ENCODE measurements around the gene MGME1.

MGME1 gene

DNA sequence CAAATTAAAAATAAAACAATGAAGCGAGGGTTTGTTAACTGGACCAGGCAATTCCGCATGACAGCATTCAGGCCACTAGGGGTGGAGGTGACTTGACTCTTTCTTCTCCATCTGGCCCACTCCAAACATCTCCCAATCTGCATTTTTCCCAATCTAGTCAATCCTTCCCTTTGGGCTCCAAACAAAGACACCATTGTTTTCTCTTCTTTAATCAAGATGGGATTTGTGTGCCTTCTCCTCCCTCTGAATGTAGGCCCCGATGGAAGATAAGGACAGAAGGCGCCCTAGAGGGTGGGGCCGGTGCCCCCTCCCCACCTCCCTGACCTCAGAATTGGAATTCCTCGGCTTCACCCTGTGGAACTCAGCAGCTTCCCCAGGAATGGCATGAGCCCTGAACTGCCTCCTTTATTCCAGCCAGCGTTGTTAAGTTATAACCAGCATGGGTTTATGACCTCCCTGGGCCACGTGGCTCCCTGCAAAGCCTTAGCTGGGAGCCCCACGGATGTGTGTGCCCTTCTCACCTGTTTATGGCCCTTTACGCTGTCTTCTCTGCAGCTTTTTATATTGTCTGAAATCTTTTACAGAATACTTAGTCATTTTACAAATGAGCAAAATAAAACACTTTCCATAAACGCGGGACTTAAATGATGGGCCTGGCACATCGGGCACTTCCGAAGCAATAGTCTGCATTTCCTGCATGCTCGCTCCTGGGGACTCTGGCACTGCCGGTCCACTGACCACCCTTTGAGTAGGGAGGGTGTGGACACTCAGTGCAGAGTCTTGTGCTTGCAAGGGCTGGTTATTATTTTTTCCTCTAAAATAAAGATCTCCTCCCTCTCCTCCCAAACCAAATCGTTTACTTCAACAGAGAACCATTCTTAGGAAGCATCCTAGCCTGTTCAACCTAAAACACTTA is 64.4 kb downstream of the MGME1 start:
- H3K27me3 Mint-ChIP-seq: peaks cover 7% of the 10 kb centered on the region
- H3K27ac Mint-ChIP-seq: no peak overlapping the region
- H3K4me1 Mint-ChIP-seq (ENCODE audit: low read depth): no peaks in the 10 kb centered on the region
- no peak overlapping the region for H3K4me3 Mint-ChIP-seq
- no peaks in the 10 kb centered on the region for H3K36me3 Mint-ChIP-seq (ENCODE audit: low read depth)
- no peaks in the 10 kb centered on the region for H3K9me3 Mint-ChIP-seq

DNA sequence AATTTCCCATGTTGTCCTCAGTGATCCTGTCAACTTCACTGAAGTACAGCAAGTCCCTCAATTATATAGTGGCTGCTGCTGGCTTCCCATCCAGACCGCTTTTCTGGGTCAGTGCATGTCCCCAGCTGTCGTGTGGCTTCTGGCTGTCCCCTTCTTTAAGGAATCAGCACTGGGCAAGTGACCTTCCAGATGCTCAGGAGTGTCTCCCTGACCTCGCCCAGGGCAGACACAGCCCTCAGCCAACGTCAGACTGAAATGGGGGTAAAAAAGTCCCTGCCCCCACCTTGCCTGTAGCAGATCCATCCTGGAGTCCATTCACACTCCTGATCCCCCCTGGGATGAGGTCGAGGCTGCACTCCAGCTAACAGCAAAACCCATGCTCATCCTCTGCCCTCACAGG is 65.2 kb downstream of the MGME1 start:
- Mint-ChIP-seq H3K27me3 (peaks cover 7% of the 10 kb centered on the region), H3K4me3 (no peak overlapping the region)

DNA sequence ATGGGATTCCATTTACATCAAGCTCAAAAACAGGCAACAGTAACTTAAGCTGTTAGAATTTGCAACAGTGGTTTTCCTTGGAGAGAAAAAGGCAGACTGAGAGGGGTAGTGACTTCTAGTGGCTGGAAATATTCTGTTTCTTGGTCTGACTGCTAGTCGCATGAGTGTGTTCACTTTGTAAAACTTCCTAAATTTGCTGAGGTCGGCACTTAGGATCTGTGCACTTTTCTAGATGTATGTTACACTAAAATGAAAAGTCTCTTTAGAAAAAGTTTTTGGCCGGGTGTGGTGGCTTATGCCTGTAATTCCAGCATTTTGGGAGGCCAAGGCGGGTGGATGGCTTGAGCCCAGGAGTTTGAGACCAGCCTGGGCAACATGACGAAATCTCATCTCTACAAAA is 70.2 kb downstream of the MGME1 start:
- Mint-ChIP-seq H3K36me3 (ENCODE audit: low read depth) (no peaks in the 10 kb centered on the region), H3K4me3 (no peak overlapping the region), H3K27me3 (peaks cover 17% of the 10 kb centered on the region), H3K27ac (no peak overlapping the region), H3K4me1 (ENCODE audit: low read depth) (no peaks in the 10 kb centered on the region), H3K9me3 (no peaks in the 10 kb centered on the region)

More for the DNA sequence above, 65.2 kb downstream of the MGME1 start:
- Mint-ChIP-seq H3K4me1 (ENCODE audit: low read depth) (no peaks in the 10 kb centered on the region), H3K9me3 (no peaks in the 10 kb centered on the region), H3K27ac (no peak overlapping the region), H3K36me3 (ENCODE audit: low read depth) (no peaks in the 10 kb centered on the region)
